HAP-1 (cell line): Measurements from ENCODE around the gene CELF5.
"Not testable (repeated sequence)": the region's sequence is repeated elsewhere in the genome, so short reads cannot be mapped to it uniquely, and the experiment has no call there.

Source experiments
- DNase-seq, 2 experiments: peaks; one replicate each; pipeline ENCODE4 v3.0.0-alpha.2; 2016 to 2020; ENCODE audit warnings: low spot score in 2 of 2
- H3K27me3 ChIP-seq: fragments of 250-450 bp; sonication (Bioruptor Pico); 2 replicates; pipeline ENCODE4 v1.5.1; 2020; ENCODE audit warnings: low read depth, mild to moderate bottlenecking, moderate library complexity
- H3K36me3 ChIP-seq: fragments of 250-450 bp; sonication (Bioruptor Pico); replicated peaks from 2 replicates; pipeline ENCODE4 v1.5.1; 2020; ENCODE audit warnings: mild to moderate bottlenecking
- H3K4me1 ChIP-seq: fragments of 250-450 bp; sonication (Bioruptor Pico); 2 replicates; pipeline ENCODE4 v1.5.1; 2020; ENCODE audit warnings: mild to moderate bottlenecking
- H3K4me3 ChIP-seq: fragments of 250-450 bp; sonication (Bioruptor Pico); 2 replicates; pipeline ENCODE4 v1.5.1; 2020; ENCODE audit warnings: mild to moderate bottlenecking, moderate library complexity
- H3K9me3 ChIP-seq: fragments of 250-450 bp; sonication (Bioruptor Pico); 2 replicates; pipeline ENCODE4 v1.5.1; 2020; ENCODE audit warnings: mild to moderate bottlenecking, moderate library complexity
- in situ Hi-C: fragments of 300-500 bp; cut with MboI; formaldehyde crosslinking; loops from 3 replicates; pipeline ENCODE4 v1.14.3; 2020; ENCODE audit warnings: low sequenced_read_pairs, inconsistent platforms, mixed read lengths

Gene CELF5

DNA sequence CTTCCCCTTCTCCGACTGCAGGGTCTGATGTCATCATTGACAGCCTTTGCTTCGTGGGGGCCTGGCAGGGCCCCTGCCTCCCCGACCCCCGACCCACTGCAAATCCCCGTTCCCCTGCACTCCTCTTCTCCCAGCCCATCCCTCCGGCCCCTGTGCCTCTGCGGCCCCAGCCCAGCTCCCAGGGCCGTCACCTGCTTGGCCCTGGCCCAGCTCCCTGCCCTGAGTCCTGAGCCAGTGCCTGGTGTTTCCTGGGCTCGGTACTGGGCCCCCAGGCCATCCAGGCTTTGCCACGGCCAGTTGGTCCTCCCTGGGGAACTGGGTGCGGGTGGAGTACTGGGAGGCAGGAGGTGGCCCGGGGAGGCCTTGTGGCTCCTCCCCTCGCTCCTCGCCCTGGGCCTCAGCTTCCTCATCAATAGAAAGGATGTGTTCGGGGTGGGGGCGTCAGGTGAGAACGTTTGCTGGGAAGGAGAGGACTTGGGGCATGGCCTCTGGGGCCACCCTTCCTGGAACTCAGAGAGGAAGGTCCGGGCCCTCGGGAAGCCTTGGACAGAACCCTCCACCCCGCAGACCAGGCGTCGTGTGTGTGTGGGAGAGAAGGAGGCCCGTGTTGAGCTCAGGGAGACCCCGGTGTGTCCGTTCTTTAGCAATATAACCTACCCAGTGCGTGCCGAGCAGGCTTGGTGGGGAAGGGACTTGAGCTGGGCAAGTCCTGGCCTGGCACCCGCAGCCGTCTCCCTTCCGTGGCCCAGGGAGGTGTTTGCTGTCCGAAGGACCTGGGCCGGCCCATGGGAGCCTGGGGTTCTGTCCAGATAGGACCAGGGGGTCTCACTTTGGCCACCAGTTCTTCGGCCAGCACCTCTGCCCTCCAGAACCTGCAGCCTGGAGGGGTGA, 15.9 kb upstream of the CELF5 start:
- peaks cover 35% of the 10 kb centered on the region for H3K36me3 ChIP-seq
- no peaks in the 10 kb centered on the region for H3K27me3 ChIP-seq
- no peak overlapping the region for H3K4me3 ChIP-seq
- in situ Hi-C loops, result no loop called here
- H3K9me3 ChIP-seq, result no peaks in the 10 kb centered on the region
- H3K4me1 ChIP-seq, result no peaks in the 10 kb centered on the region
- DNase-seq, result no peak

DNA sequence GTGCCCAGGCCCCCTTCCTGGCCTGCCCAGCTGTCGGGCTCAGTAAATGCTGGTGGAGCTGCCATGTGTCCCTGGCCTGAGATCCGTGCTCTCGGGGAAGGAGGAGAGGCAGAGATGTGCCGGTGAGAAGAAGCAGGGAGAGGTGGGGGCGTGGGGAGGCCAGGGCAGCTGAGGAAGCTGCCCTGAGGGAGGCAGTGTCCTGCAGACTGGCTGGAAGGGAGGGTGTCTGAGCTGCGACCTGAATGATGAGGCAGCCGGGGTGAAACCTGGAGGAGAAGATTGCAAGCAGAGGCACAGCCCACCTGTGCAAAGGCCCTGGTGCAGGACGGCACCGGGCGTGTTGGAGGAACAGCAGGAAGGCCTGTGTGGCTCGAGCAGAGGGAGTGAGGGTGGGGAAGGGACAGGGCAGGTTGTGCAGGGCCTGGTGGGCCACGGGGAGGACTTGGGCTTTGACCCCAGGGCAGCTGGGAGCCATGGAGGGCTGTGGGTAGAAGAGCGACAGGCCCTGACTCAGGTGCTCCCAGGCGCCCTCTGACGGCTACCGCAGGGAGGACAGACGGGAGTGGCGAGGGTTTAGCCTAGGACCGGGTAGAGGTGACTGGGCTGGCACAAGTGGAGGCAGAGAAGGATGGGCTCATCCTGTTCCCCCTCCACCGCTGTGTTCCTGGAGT, 14.0 kb upstream of the CELF5 start:
- Histone ChIP-seq H3K27me3 (no peaks in the 10 kb centered on the region), H3K9me3 (no peaks in the 10 kb centered on the region), H3K36me3 (peaks cover 20% of the 10 kb centered on the region), H3K4me3 (no peak overlapping the region), H3K4me1 (no peaks in the 10 kb centered on the region)
- in situ Hi-C loops, result no loop called here
- DNase-seq, result peak; percentile 54 to 79

- no peak for DNase-seq
- Histone ChIP-seq H3K36me3 (peaks cover 19% of the 10 kb centered on the region), H3K27me3 (no peaks in the 10 kb centered on the region), H3K4me3 (no peak overlapping the region), H3K4me1 (no peaks in the 10 kb centered on the region), H3K9me3 (no peaks in the 10 kb centered on the region)
- in situ Hi-C loops, result no loop called here
These were observed 13.3 kb upstream of the CELF5 start for GRCh38 chr19:3211191-3211590.

GRCh38 chr19:3213159-3213558, 11.3 kb upstream of the CELF5 start:
- Histone ChIP-seq H3K27me3 (no peaks in the 10 kb centered on the region), H3K4me1 (no peaks in the 10 kb centered on the region), H3K36me3 (no peaks in the 10 kb centered on the region; the same call in 1 of the 2 replicates), H3K9me3 (no peaks in the 10 kb centered on the region), H3K4me3 (no peak overlapping the region)
- no peak for DNase-seq
- in situ Hi-C loops, result no loop called here

DNA sequence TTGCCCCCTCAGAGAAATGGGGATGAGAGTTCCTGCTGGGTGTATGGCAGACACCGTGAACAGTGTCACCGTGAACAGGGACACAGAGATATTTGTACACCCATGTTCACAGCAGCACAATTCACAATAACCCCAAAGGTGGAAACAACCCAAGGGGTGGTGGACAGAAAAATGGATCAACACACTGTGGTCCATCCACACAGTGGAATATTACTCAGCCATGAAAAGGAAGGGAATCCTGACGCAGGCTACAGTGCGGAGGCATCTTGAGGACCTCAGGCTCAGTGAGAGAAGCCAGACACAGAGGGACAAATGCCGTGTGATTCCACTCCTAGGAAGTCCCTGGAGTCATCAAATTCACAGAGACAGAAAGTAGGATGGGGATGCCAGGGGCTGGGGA, 7.6 kb upstream of the CELF5 start:
- no peak for DNase-seq
- no peaks in the 10 kb centered on the region for H3K9me3 ChIP-seq
- H3K27me3 ChIP-seq, result no peaks in the 10 kb centered on the region
- H3K4me1 ChIP-seq, result no peaks in the 10 kb centered on the region
- no peaks in the 10 kb centered on the region for H3K36me3 ChIP-seq
- in situ Hi-C loops, result no loop called here
- H3K4me3 ChIP-seq, result no peak overlapping the region

DNA sequence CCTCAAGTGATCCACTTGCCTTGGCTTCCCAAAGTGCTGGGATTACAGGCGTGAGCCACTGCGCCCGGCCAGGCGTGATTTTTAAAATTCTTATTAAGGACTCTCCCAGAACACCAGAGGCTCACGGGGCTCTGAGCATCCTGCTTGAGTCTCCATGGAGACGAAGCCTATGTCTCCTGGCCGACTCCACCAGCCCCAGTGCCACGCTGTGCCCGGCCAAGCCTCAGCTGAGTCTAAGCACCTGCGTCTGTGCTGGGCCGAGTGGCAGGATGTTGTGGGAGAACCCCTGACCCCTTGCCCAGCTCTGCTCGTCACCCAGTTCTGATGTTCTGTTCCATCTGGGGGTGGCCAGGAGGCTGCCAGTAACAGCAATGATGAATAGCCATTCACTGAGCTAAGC, 3.9 kb upstream of the CELF5 start:
- no peak overlapping the region for H3K4me3 ChIP-seq
- H3K4me1 ChIP-seq, result no peaks in the 10 kb centered on the region
- no peaks in the 10 kb centered on the region for H3K36me3 ChIP-seq
- no peak for DNase-seq
- H3K9me3 ChIP-seq, result no peaks in the 10 kb centered on the region
- no peaks in the 10 kb centered on the region for H3K27me3 ChIP-seq
- in situ Hi-C loops, result no loop called here

DNA sequence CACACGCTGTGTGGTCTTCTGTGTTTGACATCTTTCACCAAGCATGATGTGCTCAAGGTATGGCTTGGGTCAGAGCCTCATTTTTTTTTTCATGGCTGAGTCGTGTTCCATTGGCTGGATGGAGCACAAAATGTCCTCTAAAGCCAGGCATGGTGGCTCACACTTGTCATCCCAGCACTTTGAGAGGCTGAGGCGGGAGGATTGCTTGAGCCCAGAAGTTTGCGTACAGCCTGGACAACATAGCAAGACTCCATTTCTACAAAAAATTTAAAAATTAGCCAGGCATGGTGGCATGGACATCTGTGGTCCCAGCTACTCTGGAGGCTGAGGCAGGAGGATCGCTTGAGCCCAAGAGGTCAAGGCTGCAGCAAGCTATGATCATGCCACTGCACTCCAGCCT, 2.9 kb upstream of the CELF5 start:
- H3K9me3 ChIP-seq, H3K27me3 ChIP-seq, H3K4me1 ChIP-seq, DNase-seq, H3K36me3 ChIP-seq, H3K4me3 ChIP-seq, in situ Hi-C loops: not testable (repeated sequence)

DNA sequence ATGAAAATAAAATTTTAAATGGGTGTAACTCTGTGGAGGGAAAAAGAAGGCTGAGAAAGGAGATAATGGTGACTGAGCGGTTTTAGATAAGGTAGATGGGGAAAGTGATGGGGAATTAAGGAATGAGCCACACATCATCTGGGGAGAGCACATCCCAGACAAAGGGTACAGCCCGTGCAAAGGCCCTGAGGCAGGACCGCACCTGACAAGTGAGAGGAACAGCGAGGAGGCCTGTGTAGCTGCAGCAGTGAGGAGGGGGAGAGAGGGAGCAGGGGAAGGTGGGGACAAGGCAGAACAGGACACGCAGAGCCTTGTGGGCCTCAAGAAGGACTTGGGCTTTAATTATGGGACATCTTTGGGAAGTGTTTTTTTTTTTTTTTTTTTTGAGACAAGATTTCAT, 1.8 kb upstream of the CELF5 start:
- in situ Hi-C loops, result no loop called here
- Histone ChIP-seq H3K27me3 (no peaks in the 10 kb centered on the region), H3K4me1 (no peaks in the 10 kb centered on the region), H3K4me3 (no peak overlapping the region), H3K9me3 (no peaks in the 10 kb centered on the region), H3K36me3 (no peaks in the 10 kb centered on the region)
- DNase-seq, result no peak

DNA sequence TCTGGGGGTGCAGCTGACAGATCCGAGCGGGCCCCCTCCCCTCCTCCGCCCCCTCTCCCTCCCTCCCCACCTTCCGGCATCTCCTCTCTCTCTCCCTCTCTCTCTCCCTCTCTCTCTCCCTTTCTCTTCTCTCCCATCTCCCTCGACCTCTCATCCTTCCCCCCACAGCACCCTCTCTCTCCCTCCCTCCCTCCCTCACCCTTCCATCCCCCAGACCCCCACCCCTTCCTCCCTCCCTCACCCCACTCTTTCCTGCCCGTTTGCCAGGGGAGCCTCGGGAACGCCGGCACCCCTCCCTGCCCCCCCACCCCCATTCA, 666 bp downstream of the CELF5 start:
- no peak overlapping the region for H3K4me3 ChIP-seq
- no peak for DNase-seq
- no peaks in the 10 kb centered on the region for H3K9me3 ChIP-seq
- no peaks in the 10 kb centered on the region for H3K4me1 ChIP-seq
- 0 out of 2 replicates have a peak, but pooled peaks cover under 1% of the 10 kb centered on the region for H3K27me3 ChIP-seq
- in situ Hi-C loops, result no loop called here
- H3K36me3 ChIP-seq, result no peaks in the 10 kb centered on the region

DNA sequence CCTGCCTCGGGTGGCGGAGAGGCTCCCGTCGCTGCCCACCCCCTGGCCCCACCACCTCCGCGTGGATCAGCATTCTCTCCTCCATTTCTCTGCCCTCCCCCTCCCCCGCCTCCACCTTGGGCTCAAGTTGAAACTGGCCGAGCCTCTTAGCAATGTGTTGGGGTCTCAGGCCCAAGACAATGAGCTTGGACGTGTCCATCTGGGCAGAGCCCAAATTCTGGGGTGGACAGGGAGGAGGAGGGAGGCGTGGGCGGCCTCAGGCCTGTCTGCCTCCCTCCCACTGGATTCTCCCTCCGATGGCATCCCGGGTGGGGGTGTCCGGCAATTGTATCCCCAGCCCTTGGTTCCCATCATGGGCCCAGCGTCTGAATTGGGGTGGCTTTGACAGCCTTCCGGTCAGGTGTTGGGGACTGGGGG, 1.2 kb downstream of the CELF5 start:
- no peaks in the 10 kb centered on the region for H3K4me1 ChIP-seq
- in situ Hi-C loops, result no loop called here
- H3K4me3 ChIP-seq, result no peak overlapping the region

GRCh38 chr19:3227054-3227626, 2.7 kb downstream of the CELF5 start:
- Histone ChIP-seq H3K27me3 (peaks cover 4% of the 10 kb centered on the region; the same call in 1 of the 2 replicates), H3K9me3 (no peaks in the 10 kb centered on the region), H3K36me3 (no peaks in the 10 kb centered on the region), H3K4me1 (no peaks in the 10 kb centered on the region), H3K4me3 (no peak overlapping the region)
- DNase-seq, result no peak
- in situ Hi-C loops, result no loop called here

More for the DNA sequence above, 1.2 kb downstream of the CELF5 start:
- H3K27me3 ChIP-seq, result peaks cover 4% of the 10 kb centered on the region; the same call in 1 of the 2 replicates
- no peak for DNase-seq
- H3K36me3 ChIP-seq, result no peaks in the 10 kb centered on the region
- H3K9me3 ChIP-seq, result no peaks in the 10 kb centered on the region

GRCh38 chr19:3229346-3229743, 4.9 kb downstream of the CELF5 start:
- H3K27me3 ChIP-seq, result peaks cover 4% of the 10 kb centered on the region; the same call in 1 of the 2 replicates
- in situ Hi-C loops, result no loop called here
- no peaks in the 10 kb centered on the region for H3K9me3 ChIP-seq
- no peak for DNase-seq
- H3K36me3 ChIP-seq, result no peaks in the 10 kb centered on the region
- H3K4me1 ChIP-seq, result no peaks in the 10 kb centered on the region
- H3K4me3 ChIP-seq, result no peak overlapping the region

GRCh38 chr19:3229888-3230496, 5.5 kb downstream of the CELF5 start:
- in situ Hi-C loops, result no loop called here
- Histone ChIP-seq H3K4me1 (no peaks in the 10 kb centered on the region), H3K4me3 (no peak overlapping the region), H3K27me3 (peaks cover 4% of the 10 kb centered on the region; the same call in 1 of the 2 replicates), H3K9me3 (no peaks in the 10 kb centered on the region), H3K36me3 (no peaks in the 10 kb centered on the region)
- DNase-seq, result no peak

GRCh38 chr19:3231288-3231687, 6.8 kb downstream of the CELF5 start:
- H3K36me3 ChIP-seq, result no peaks in the 10 kb centered on the region
- H3K4me1 ChIP-seq, result no peaks in the 10 kb centered on the region
- DNase-seq, result no peak
- no peak overlapping the region for H3K4me3 ChIP-seq
- peaks cover 4% of the 10 kb centered on the region; the same call in 1 of the 2 replicates for H3K27me3 ChIP-seq
- no peaks in the 10 kb centered on the region for H3K9me3 ChIP-seq
- in situ Hi-C loops, result no loop called here
